Neural progenitor cell (in vitro differentiated cells): ENCODE measurements around the gene ARHGDIA.
"Not testable (repeated sequence)": the region's sequence is repeated elsewhere in the genome, so short reads cannot be mapped to it uniquely, and the experiment has no call there.

Experiments
- EZH2 ChIP-seq: fragments of 200-600 bp; sonication (generic); IDR thresholded peaks from 2 replicates; pipeline ENCODE4 v1.6.1; 2017; ENCODE audit warnings: antibody characterized with exemption, mild to moderate bottlenecking, moderate library complexity
- TF ChIP-seq, protein P1 (sequence below): fragments of 200-600 bp; sonication (generic); IDR thresholded peaks from 2 replicates; pipeline ENCODE4 v1.5.1; 2017; ENCODE audit warnings: antibody characterized with exemption, mild to moderate bottlenecking

DNA sequence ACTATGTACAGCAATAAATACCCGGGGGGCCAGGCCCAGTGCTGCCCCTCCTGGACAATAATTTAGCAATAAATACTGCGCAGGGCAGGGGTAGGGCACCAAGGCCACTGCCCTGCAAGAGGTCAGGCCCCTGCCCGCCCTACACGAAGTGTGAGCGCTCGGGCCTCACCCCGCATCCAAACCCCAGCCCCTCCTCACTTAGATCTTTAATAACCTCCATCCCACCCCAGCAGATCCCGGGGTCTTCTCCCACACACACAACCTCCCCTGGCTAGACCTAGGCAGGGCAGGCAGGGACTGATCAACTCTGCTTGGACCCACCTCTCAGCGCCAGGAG, 47.2 kb upstream of the ARHGDIA start:
- TF ChIP-seq, protein P1, sequence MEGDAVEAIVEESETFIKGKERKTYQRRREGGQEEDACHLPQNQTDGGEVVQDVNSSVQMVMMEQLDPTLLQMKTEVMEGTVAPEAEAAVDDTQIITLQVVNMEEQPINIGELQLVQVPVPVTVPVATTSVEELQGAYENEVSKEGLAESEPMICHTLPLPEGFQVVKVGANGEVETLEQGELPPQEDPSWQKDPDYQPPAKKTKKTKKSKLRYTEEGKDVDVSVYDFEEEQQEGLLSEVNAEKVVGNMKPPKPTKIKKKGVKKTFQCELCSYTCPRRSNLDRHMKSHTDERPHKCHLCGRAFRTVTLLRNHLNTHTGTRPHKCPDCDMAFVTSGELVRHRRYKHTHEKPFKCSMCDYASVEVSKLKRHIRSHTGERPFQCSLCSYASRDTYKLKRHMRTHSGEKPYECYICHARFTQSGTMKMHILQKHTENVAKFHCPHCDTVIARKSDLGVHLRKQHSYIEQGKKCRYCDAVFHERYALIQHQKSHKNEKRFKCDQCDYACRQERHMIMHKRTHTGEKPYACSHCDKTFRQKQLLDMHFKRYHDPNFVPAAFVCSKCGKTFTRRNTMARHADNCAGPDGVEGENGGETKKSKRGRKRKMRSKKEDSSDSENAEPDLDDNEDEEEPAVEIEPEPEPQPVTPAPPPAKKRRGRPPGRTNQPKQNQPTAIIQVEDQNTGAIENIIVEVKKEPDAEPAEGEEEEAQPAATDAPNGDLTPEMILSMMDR: peak; percentile 19
- TF ChIP-seq EZH2: not testable (repeated sequence)
